Body of pancreas (tissue), 4 donors: ENCODE measurements around the gene HS1BP3. TPM values are rescaled to one million over a fixed set of nuclear protein-coding genes. Genes with fewer than 3 reads are reported as not detected.
A peak's percentile ranks its signal among the peaks of the same experiment; 100 is the strongest.

Experiments used
- ATAC-seq: fragments of 150-250 bp; one replicate; pipeline ENCODE4 v1.9.1; 2016
- DNase-seq, 4 donors: peaks; one replicate each; pipeline ENCODE4 v3.0.0-alpha.2; 2019
- H3K27ac ChIP-seq, 4 donors: fragments of 200-600 bp; sonication (generic); 1 replicate in 3 of 4; 2 replicates in 1 of 4; pipeline versions ENCODE4 v1.5.1 to v1.6.1; 2016 to 2019; ENCODE audit warnings: mild to moderate bottlenecking in 1 of 4, mixed read lengths in 1 of 4, moderate library complexity in 1 of 4
- H3K27me3 ChIP-seq, 2 donors: fragments of 200-600 bp; sonication (generic); one replicate each; pipeline ENCODE4 v1.6.0; 2016; ENCODE audit warnings: mild to moderate bottlenecking in 1 of 2
- H3K36me3 ChIP-seq, 2 donors: fragments of 200-600 bp; sonication (generic); replicated peaks in 1 of 2; 2 replicates each; pipeline ENCODE4 v1.5.1; 2016; ENCODE audit warnings: low read depth in 2 of 2; ENCODE audit not compliant: insufficient read depth in 1 of 2
- H3K4me1 ChIP-seq: fragments of 200-600 bp; sonication (generic); one replicate; pipeline ENCODE4 v1.6.0; 2016
- H3K4me3 ChIP-seq, 2 donors: fragments of 200-600 bp; sonication (generic); 1 replicate in 1 of 2; 2 replicates in 1 of 2; pipeline ENCODE4 v1.5.1; 2016 to 2019
- H3K9me3 ChIP-seq, 3 donors: fragments of 200-600 bp; sonication (generic); 1 replicate in 2 of 3; 2 replicates in 1 of 3; pipeline ENCODE4 v1.5.1; 2016
- CTCF ChIP-seq, 7 experiments: fragments of 450-650 bp in 4 of 7; fragments of 200-600 bp in 3 of 7; sonication (generic) in 3 of 7; IDR thresholded peaks; one replicate each; pipeline ENCODE4 v1.5.1; 2016 to 2019; ENCODE audit warnings: antibody characterized with exemption in 7 of 7
- POLR2A ChIP-seq, 3 donors: fragments of 450-650 bp; IDR thresholded peaks; one replicate each; pipeline ENCODE4 v1.6.1; 2016; ENCODE audit warnings: antibody characterized with exemption in 3 of 3, mild to moderate bottlenecking in 2 of 3
- WGBS, 2 donors: methylation state at CpG; one replicate each; pipeline ENCODE4 v1.1.5; 2017; 5-methylcytosine and 5-hydroxymethylcytosine counted together
- intact Hi-C: fragments of 100-400 bp; cut with DNase I; formaldehyde crosslinking; loops from one replicate; pipeline ENCODE4 v1.15.1; 2023
- total RNA-seq, 2 donors: library from RNA; depleted of rRNA; stranded (reverse); fragments of >200 nt; gene quantifications; one replicate each; pipeline ENCODE4 v1.1.0, GENCODE V29; 2016

HS1BP3 gene, protein sequence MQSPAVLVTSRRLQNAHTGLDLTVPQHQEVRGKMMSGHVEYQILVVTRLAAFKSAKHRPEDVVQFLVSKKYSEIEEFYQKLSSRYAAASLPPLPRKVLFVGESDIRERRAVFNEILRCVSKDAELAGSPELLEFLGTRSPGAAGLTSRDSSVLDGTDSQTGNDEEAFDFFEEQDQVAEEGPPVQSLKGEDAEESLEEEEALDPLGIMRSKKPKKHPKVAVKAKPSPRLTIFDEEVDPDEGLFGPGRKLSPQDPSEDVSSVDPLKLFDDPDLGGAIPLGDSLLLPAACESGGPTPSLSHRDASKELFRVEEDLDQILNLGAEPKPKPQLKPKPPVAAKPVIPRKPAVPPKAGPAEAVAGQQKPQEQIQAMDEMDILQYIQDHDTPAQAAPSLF
- 10 to 100 TPM; 21.1 to 23.1 TPM for total RNA-seq

DNA sequence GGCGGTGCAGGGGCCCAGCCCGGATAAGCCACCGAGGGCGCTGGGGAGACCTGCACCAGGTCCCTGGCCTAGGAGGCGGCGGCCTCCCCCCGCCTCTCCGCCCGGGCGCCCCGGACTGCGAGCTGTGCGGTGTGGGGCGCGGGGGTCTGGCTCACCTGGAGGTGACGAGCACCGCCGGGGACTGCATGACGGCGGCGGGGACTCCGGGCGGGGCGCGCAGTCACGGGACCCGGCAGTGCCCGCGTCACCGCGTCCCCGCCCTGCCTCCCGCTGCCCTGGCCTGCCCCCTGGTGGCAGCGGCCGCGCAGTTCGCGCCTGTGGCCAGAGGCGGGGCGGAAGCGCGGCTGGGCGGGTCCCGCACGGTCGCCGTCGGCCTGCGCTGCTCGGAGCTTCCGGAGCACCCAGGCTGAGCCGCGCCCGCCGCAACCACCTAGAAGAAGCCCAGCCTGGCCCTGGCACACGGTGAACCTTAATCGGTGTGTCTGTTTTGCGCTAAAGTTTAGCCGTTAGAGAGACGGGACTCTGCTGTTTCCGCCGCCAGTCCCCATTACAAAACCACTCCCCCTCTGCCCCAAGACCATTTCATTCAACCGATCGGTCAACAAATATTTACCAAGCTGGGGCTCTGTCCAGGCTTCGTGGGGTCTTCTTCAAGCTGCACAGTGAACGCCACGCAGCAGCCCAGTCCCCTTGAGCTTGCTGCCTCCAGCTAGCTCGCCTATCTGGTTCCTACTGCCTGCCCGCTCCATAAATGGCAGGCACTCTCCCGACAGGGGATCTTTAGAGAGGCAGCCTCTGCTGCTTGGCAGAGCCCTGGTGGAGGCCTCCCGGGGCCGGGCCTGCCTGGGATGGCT lies at the start of gene HS1BP3:
Gene HS1BP3, minus strand, starts transcription at position 222 of the 854 bp plus-strand sequence. Its CDS starts 35 bp downstream, at position 187.
- peak within 1 kb of the TSS; percentile 34 to 90 for H3K4me3 ChIP-seq
- DNase-seq (peak; percentile 83 to 91 (median 88)), ATAC-seq (peak; percentile 96)
- H3K27ac ChIP-seq, result peak within 1 kb of the TSS; percentile 83 to 91 (median 87)
- H3K27me3 ChIP-seq, result no peaks in the 10 kb centered on the region
- WGBS, 2 donors, result 0 to 1% methylated on average over 8 to 72 of the region's 72 CpGs
- TF ChIP-seq CTCF (IDR thresholded peaks at IDR 0.05) (peak; percentile 30 to 100 (median 96)), POLR2A (IDR thresholded peaks at IDR 0.05) (peak; percentile 88 to 94 (median 88))
- peaks cover 26% of the 10 kb centered on the region for H3K4me1 ChIP-seq
- no peaks in the 10 kb centered on the region for H3K36me3 ChIP-seq
- H3K9me3 ChIP-seq, result no peaks in the 10 kb centered on the region
- intact Hi-C loops, result no loop called here

- H3K36me3 ChIP-seq, result peaks cover 0 to 2% of the 10 kb centered on the region in 2 donors
- 74 to 77% methylated on average over 4 of the region's 4 CpGs for WGBS, 2 donors
- DNase-seq, result no peak
- no peak for ATAC-seq
- H3K9me3 ChIP-seq, result no peaks in the 10 kb centered on the region
- TF ChIP-seq POLR2A (IDR thresholded peaks at IDR 0.05) (no peak), CTCF (IDR thresholded peaks at IDR 0.05) (no peak)
- H3K27ac ChIP-seq, result no peak overlapping the region
- no peaks in the 10 kb centered on the region for H3K27me3 ChIP-seq
- H3K4me3 ChIP-seq, result no peak overlapping the region
- H3K4me1 ChIP-seq, result no peaks in the 10 kb centered on the region
- intact Hi-C loops, result no loop called here
Observed at GRCh38 chr2:20698916-20699613, 48.2 kb upstream of the HS1BP3 start.

- TF ChIP-seq POLR2A (IDR thresholded peaks at IDR 0.05) (no peak), CTCF (IDR thresholded peaks at IDR 0.05) (no peak)
- Histone ChIP-seq H3K9me3 (no peaks in the 10 kb centered on the region), H3K36me3 (peaks cover 0 to 2% of the 10 kb centered on the region in 2 donors), H3K4me1 (no peaks in the 10 kb centered on the region), H3K4me3 (no peak overlapping the region), H3K27me3 (no peaks in the 10 kb centered on the region), H3K27ac (no peak overlapping the region)
- ATAC-seq (no peak), DNase-seq (no peak)
- WGBS, 2 donors, result 90% methylated on average over 2 of the region's 2 CpGs
- intact Hi-C loops, result no loop called here
Observed at GRCh38 chr2:20697322-20697934, 46.5 kb upstream of the HS1BP3 start.

- ATAC-seq, result no peak
- intact Hi-C loops, result no loop called here
Observed at GRCh38 chr2:20696366-20696765, 45.5 kb upstream of the HS1BP3 start.

More at GRCh38 chr2:20696366-20696765, 45.5 kb upstream of the HS1BP3 start:
- no peak overlapping the region for H3K4me3 ChIP-seq
- H3K4me1 ChIP-seq, result no peaks in the 10 kb centered on the region
- H3K27ac ChIP-seq, result no peak overlapping the region
- H3K36me3 ChIP-seq, result peaks cover 0 to 2% of the 10 kb centered on the region in 2 donors
- TF ChIP-seq CTCF (IDR thresholded peaks at IDR 0.05) (no peak), POLR2A (IDR thresholded peaks at IDR 0.05) (no peak)
- no peak for DNase-seq
- H3K9me3 ChIP-seq, result no peaks in the 10 kb centered on the region
- H3K27me3 ChIP-seq, result no peaks in the 10 kb centered on the region
- WGBS, 2 donors, result 92 to 100% methylated on average over 2 of the region's 2 CpGs
